HEK293T (cell line): ENCODE measurements around the gene IL17D.

Source experiments
- BHLHE40 ChIP-seq: fragments of 450-650 bp; IDR thresholded peaks from 2 replicates; pipeline ENCODE4 v1.6.1; 2016; ENCODE audit warnings: mild to moderate bottlenecking, moderate library complexity, borderline replicate concordance
- FOXK2 ChIP-seq: fragments of 450-650 bp; IDR thresholded peaks from 2 replicates; pipeline ENCODE4 v1.6.1; 2016; ENCODE audit warnings: mild to moderate bottlenecking
- FOXM1 ChIP-seq: fragments of 450-650 bp; IDR thresholded peaks from 2 replicates; pipeline ENCODE4 v1.6.1; 2017; ENCODE audit warnings: mild to moderate bottlenecking, borderline replicate concordance
- HDGF ChIP-seq: fragments of 450-650 bp; IDR thresholded peaks from 2 replicates; pipeline ENCODE4 v1.6.1; 2017; ENCODE audit warnings: antibody characterized with exemption, borderline replicate concordance
- L3MBTL2 ChIP-seq: fragments of 450-650 bp; conservative IDR thresholded peaks from 2 replicates; pipeline ENCODE4 v1.6.1; 2016; ENCODE audit warnings: mild to moderate bottlenecking
- SP1 ChIP-seq: fragments of 450-650 bp; IDR thresholded peaks from 2 replicates; pipeline ENCODE4 v1.6.1; 2017
- TARDBP ChIP-seq: fragments of 450-650 bp; IDR thresholded peaks from 2 replicates; pipeline ENCODE4 v1.6.1; 2016

- no peak for TF ChIP-seq FOXM1
- TF ChIP-seq L3MBTL2 = no peak
- no peak for TF ChIP-seq SP1
- TF ChIP-seq TARDBP = no peak
- TF ChIP-seq BHLHE40 = no peak
- no peak for TF ChIP-seq HDGF
- TF ChIP-seq FOXK2 = no peak
Measured at GRCh38 chr13:20696073-20696472, 7.4 kb upstream of the IL17D start.
